Measurements from ENCODE around the gene SEC14L3.

GRCh38 chr22:30516731-30517130 is 44.9 kb upstream of the SEC14L3 start:
- TF ChIP-seq ZC3H13 (CRISPR knock-in tag; IDR thresholded peaks at IDR 0.05) (no peak), UBTF (CRISPR knock-in tag; IDR thresholded peaks at IDR 0.05) (no peak), NFKB2 (CRISPR knock-in tag; IDR thresholded peaks at IDR 0.05; ENCODE audit: borderline replicate concordance) (no peak), ZNF431 (CRISPR knock-in tag; IDR thresholded peaks at IDR 0.05; ENCODE audit: borderline replicate concordance, low read depth) (no peak), KDM4B (CRISPR knock-in tag; IDR thresholded peaks at IDR 0.05) (no peak), POLR2A (IDR thresholded peaks at IDR 0.05; ENCODE audit: insufficient read depth in 1 of 2, low read depth in 2 of 2, low read length in 2 of 2) (no peak), ZFP91 (CRISPR knock-in tag; IDR thresholded peaks at IDR 0.05; ENCODE audit: borderline replicate concordance) (no peak), MEIS2 (CRISPR knock-in tag; IDR thresholded peaks at IDR 0.05) (no peak)
- TF ChIP-seq, protein P1, sequence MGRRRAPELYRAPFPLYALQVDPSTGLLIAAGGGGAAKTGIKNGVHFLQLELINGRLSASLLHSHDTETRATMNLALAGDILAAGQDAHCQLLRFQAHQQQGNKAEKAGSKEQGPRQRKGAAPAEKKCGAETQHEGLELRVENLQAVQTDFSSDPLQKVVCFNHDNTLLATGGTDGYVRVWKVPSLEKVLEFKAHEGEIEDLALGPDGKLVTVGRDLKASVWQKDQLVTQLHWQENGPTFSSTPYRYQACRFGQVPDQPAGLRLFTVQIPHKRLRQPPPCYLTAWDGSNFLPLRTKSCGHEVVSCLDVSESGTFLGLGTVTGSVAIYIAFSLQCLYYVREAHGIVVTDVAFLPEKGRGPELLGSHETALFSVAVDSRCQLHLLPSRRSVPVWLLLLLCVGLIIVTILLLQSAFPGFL (CRISPR knock-in tag; IDR thresholded peaks at IDR 0.05): no peak

All from HepG2 (cell line).